Smooth muscle cell (in vitro differentiated cells): ENCODE results near the gene KRTAP4-16. TPM values are rescaled to one million over a fixed set of nuclear protein-coding genes. Genes with fewer than 3 reads are reported as not detected.
A peak's percentile ranks its signal among the peaks of the same experiment; 100 is the strongest.
"Not testable (repeated sequence)": the region's sequence is repeated elsewhere in the genome, so short reads cannot be mapped to it uniquely, and the experiment has no call there.

Experiments used
- DNase-seq: peaks from one replicate; lab custom pipeline; 2025; ENCODE audit not compliant: unreplicated experiment; lab: John Stamatoyannopoulos, UW
- H2AFZ ChIP-seq: fragments of 200-600 bp; sonication (generic); 2 replicates; pipeline ENCODE4 v1.6.0; 2016; ENCODE audit warnings: antibody characterized with exemption, low read depth, mild to moderate bottlenecking
- H3F3A ChIP-seq: fragments of 200-600 bp; sonication (generic); 2 replicates; pipeline ENCODE4 v1.6.0; 2017; ENCODE audit warnings: antibody characterized with exemption, low read depth
- H3K27ac ChIP-seq: fragments of 200-600 bp; sonication (generic); 2 replicates; pipeline ENCODE4 v1.5.1; 2016; ENCODE audit warnings: low read depth, mild to moderate bottlenecking
- H3K27me3 ChIP-seq: fragments of 200-600 bp; sonication (generic); 2 replicates; pipeline ENCODE4 v1.6.1; 2016; ENCODE audit warnings: low read depth, mild to moderate bottlenecking
- H3K36me3 ChIP-seq: fragments of 200-600 bp; sonication (generic); 2 replicates; pipeline ENCODE4 v1.5.1; 2016; ENCODE audit warnings: low read depth
- H3K4me1 ChIP-seq: fragments of 200-600 bp; sonication (generic); 2 replicates; pipeline ENCODE4 v1.5.1; 2016; ENCODE audit warnings: low read depth
- H3K4me2 ChIP-seq: fragments of 200-600 bp; sonication (generic); 2 replicates; pipeline ENCODE4 v1.6.0; 2016; ENCODE audit warnings: mild to moderate bottlenecking
- H3K4me3 ChIP-seq: fragments of 200-600 bp; sonication (generic); 2 replicates; pipeline ENCODE4 v1.5.1; 2016; ENCODE audit warnings: mild to moderate bottlenecking
- H3K79me2 ChIP-seq: fragments of 200-600 bp; sonication (generic); 2 replicates; pipeline ENCODE4 v1.6.0; 2016; ENCODE audit warnings: low read depth, mild to moderate bottlenecking
- H3K9ac ChIP-seq: fragments of 200-600 bp; sonication (generic); 2 replicates; pipeline ENCODE4 v1.6.0; 2016; ENCODE audit warnings: low read depth
- H3K9me3 ChIP-seq: fragments of 200-600 bp; sonication (generic); replicated peaks from 2 replicates; pipeline ENCODE4 v1.5.1; 2016; ENCODE audit warnings: low read depth
- H4K20me1 ChIP-seq: fragments of 200-600 bp; sonication (generic); 2 replicates; pipeline ENCODE4 v1.6.0; 2016; ENCODE audit warnings: low read depth
- WGBS: methylation state at CpG from one replicate; pipeline ENCODE4 v1.1.7; 2016; ENCODE audit warnings: low lambda C conversion rate; 5-methylcytosine and 5-hydroxymethylcytosine counted together
- polyA plus RNA-seq: library from polyadenylated mRNA; unstranded; fragments of >200 nt; fragmentation: Nextera tagmentation; extraction: Ambion mirVana; gene quantifications from 2 replicates; pipeline ENCODE4 v1.2.1, GENCODE V29; 2016
- total RNA-seq: library from RNA; depleted of rRNA; stranded (reverse); fragments of >200 nt; gene quantifications from 2 replicates; pipeline ENCODE4 v1.2.3, GENCODE V29; 2014
- TF ChIP-seq, protein P1 (sequence below): fragments of 200-600 bp; sonication (generic); IDR thresholded peaks from 2 replicates; pipeline ENCODE4 v1.5.1; 2017; ENCODE audit warnings: borderline replicate concordance, mild to moderate bottlenecking, antibody characterized with exemption; ENCODE audit not compliant: insufficient read depth, poor library complexity, severe bottlenecking

The KRTAP4-16 gene
- total and polyA plus RNA-seq, 2 experiments from 2014 or later: not detected

DNA sequence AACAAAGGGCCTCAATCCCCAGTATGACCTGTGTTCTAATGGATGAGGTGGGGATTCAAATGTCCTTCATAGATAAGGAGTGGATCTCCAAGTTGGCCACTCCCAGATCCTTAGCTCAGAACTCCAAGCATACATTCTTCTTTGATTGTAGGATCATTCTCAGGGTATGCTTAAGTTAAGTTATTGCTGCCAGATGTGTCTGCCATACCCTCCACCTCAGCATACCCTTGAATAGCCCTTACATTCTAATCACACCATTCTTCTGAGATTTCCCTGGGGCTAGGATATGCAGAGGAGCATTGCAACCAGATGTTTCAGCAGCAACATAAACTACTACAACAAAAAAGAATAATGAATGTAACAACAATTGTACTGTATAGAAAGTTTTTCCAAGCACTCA is 34.7 kb downstream of the KRTAP4-16 start:
- H3K36me3 ChIP-seq: no peaks in the 10 kb centered on the region
- no peak overlapping the region for H3K4me2 ChIP-seq
- no peaks in the 10 kb centered on the region for H3K4me1 ChIP-seq
- no peaks in the 10 kb centered on the region for H4K20me1 ChIP-seq
- H2AFZ ChIP-seq: no peak overlapping the region
- H3K4me3 ChIP-seq: no peak overlapping the region
- no peaks in the 10 kb centered on the region for H3K9me3 ChIP-seq
- TF ChIP-seq, protein P1, sequence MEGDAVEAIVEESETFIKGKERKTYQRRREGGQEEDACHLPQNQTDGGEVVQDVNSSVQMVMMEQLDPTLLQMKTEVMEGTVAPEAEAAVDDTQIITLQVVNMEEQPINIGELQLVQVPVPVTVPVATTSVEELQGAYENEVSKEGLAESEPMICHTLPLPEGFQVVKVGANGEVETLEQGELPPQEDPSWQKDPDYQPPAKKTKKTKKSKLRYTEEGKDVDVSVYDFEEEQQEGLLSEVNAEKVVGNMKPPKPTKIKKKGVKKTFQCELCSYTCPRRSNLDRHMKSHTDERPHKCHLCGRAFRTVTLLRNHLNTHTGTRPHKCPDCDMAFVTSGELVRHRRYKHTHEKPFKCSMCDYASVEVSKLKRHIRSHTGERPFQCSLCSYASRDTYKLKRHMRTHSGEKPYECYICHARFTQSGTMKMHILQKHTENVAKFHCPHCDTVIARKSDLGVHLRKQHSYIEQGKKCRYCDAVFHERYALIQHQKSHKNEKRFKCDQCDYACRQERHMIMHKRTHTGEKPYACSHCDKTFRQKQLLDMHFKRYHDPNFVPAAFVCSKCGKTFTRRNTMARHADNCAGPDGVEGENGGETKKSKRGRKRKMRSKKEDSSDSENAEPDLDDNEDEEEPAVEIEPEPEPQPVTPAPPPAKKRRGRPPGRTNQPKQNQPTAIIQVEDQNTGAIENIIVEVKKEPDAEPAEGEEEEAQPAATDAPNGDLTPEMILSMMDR: no peak
- no peak for DNase-seq
- H3K27ac ChIP-seq: no peak overlapping the region
- H3K79me2 ChIP-seq: no peaks in the 10 kb centered on the region
- no peak overlapping the region for H3K9ac ChIP-seq
- H3F3A ChIP-seq: no peaks in the 10 kb centered on the region
- H3K27me3 ChIP-seq: no peaks in the 10 kb centered on the region

DNA sequence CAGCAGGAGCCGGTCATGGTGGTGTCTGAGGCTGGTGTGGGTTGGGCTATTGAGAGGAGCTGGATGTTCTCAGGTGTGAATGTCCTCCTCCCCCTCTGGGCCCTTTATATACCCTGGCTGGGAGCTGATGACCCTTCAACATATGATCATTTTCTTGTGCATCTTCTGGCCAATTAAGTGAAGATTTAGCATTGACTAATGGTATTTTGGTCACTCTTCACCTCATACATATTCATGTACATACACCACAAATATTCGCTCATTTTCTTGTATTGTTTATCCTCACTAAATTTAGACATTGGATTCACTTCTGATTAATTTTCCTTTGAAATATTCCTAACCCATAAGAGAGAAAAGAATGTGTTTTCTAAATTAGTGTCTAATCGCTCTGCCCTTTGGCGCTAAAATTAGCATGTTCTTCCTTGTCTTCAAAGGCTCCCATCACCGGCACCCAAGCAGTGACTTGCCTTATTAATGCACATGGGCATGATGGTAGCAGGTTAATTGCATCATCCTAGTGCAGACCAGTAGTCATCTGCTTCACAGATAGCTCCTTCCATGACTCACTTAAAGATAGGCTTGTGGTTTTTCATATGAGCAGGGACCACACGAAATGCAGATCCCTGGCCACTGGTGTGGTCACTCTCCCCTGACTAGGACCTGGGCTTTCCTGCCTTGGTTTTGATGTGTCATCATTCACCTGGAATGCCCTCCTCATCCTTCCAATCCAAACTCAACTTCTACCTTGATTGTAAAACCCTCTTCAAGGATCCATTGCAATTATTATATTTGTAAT is 36.0 kb downstream of the KRTAP4-16 start, which contains the start of gene KRTAP2-4:
TSS of gene KRTAP2-4 (minus strand) at position 51 of the 796 bp plus-strand sequence. CDS start at position 17, 34 bp downstream.
- H3K4me3 ChIP-seq: no peak within 1 kb of the TSS
- H2AFZ ChIP-seq: no peak within 1 kb of the TSS
- 61% methylated on average over 6 of the region's 6 CpGs for WGBS
- peak within 1 kb of the TSS; percentile 50 for H3K27ac ChIP-seq
- no peaks in the 10 kb centered on the region for H3K36me3 ChIP-seq
- no peaks in the 10 kb centered on the region for H3K27me3 ChIP-seq
- peak within 1 kb of the TSS; percentile 18 for H3K4me2 ChIP-seq
- H3K4me1 ChIP-seq: no peaks in the 10 kb centered on the region
- H3K9me3 ChIP-seq: no peaks in the 10 kb centered on the region
- H3K9ac ChIP-seq: no peak within 1 kb of the TSS
- no peak for DNase-seq
- no peaks in the 10 kb centered on the region for H4K20me1 ChIP-seq
- H3F3A ChIP-seq: no peaks in the 10 kb centered on the region
- no peaks in the 10 kb centered on the region for H3K79me2 ChIP-seq
- TF ChIP-seq, protein P1: no peak

DNA sequence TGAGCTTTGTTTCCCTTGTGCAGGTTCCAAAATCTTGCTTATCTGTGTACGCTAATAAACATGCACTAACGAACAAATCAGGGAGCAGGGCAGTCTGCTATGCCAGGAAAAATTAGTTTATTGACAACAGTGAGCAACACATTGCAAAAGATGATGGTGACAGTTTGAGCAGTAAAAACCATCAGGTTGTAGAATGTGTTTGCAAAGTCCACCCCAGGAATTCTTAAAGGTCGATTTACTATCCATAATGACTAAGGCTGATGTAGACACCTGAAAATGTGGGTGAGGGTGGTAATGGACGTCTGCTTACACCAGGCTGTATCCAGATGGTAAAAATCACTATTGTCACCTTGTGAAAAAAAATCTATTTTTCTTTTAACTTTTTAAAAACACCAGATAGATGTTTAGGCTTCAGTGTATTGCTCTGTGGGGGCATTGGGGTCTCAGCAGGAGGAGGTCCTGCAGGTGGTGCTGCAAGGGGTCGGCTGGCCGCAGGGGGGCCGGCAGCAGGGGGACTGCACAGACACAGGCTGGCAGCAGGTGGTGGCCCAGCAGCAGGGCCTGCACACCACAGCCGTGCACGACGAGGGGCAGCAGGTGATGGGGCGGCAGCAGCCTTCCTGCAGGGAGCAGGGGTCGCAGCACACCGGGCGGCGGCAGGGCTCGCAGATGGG is 36.9 kb downstream of the KRTAP4-16 start:
- H3K4me3 ChIP-seq, H3K4me2 ChIP-seq, H3F3A ChIP-seq, H3K27ac ChIP-seq, H3K36me3 ChIP-seq, H3K9me3 ChIP-seq, H3K27me3 ChIP-seq, H3K79me2 ChIP-seq, H3K4me1 ChIP-seq, H2AFZ ChIP-seq, H3K9ac ChIP-seq, H4K20me1 ChIP-seq, DNase-seq: not testable (repeated sequence)
- WGBS: 91% methylated on average over 7 of the region's 16 CpGs

DNA sequence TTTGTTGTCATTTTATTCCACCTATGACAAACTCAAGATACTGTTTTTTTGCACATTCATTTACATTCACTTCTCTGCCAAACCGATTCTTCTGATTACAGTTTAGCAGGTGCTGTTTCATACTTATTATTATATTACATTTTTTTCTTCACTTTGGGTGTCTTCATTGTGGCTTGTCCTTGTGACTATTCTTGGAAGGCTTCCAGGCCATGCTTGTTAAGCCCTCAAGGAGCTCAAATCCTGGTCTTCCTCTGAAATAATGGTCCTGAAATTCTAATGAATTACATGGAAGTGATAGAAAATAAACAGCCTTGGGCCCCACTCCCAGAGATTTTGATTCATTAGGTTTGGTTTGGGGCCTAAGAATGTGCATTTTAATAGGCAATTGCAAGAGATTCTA is 37.7 kb downstream of the KRTAP4-16 start:
- Histone ChIP-seq H2AFZ (no peak overlapping the region), H3K4me2 (no peak overlapping the region), H3K36me3 (no peaks in the 10 kb centered on the region), H3K4me3 (no peak overlapping the region), H3K9me3 (no peaks in the 10 kb centered on the region), H3K27ac (no peak overlapping the region), H3K27me3 (no peaks in the 10 kb centered on the region), H3K4me1 (peaks cover 6% of the 10 kb centered on the region), H4K20me1 (no peaks in the 10 kb centered on the region), H3F3A (peaks cover 3% of the 10 kb centered on the region), H3K9ac (no peak overlapping the region), H3K79me2 (no peaks in the 10 kb centered on the region)
- TF ChIP-seq, protein P1: no peak
- WGBS: 92% methylated on average over 1 of the region's 1 CpG
- DNase-seq: no peak
